NCI-H2029 (cell line): ENCODE data around the gene CELSR2.
"Not testable (repeated sequence)": the region's sequence is repeated elsewhere in the genome, so short reads cannot be mapped to it uniquely, and the experiment has no call there.

ENCODE experiments used
- DNase-seq: peaks from one replicate; lab custom pipeline; 2025; lab: John Stamatoyannopoulos, UW

Gene CELSR2

GRCh38 chr1:109301874-109302273 lies 52.5 kb downstream of the CELSR2 start:
- no peak for DNase-seq

- no peak for DNase-seq
These were observed 55.0 kb downstream of the CELSR2 start for GRCh38 chr1:109304226-109304920.

GRCh38 chr1:109305991-109306390 lies 56.7 kb downstream of the CELSR2 start:
- DNase-seq = not testable (repeated sequence)

- no peak for DNase-seq
These were observed 57.5 kb downstream of the CELSR2 start, which contains the start of gene MYBPHL for GRCh38 chr1:109306832-109307273. Gene MYBPHL (minus strand): TSS chr1:109307011. CDS start chr1:109306991, 20 bp downstream.

GRCh38 chr1:109307274-109308021 lies 58.1 kb downstream of the CELSR2 start:
- DNase-seq = peak; percentile 62

- DNase-seq = no peak
These were observed 60.0 kb downstream of the CELSR2 start for GRCh38 chr1:109309347-109309746.

- DNase-seq = no peak
These were observed 62.9 kb downstream of the CELSR2 start for GRCh38 chr1:109312246-109312645.

- no peak for DNase-seq
These were observed 63.8 kb downstream of the CELSR2 start for GRCh38 chr1:109312978-109313775.

GRCh38 chr1:109314795-109315194 lies 65.5 kb downstream of the CELSR2 start:
- DNase-seq = no peak

GRCh38 chr1:109315288-109315687 lies 65.9 kb downstream of the CELSR2 start:
- DNase-seq = no peak

GRCh38 chr1:109316506-109316905 lies 67.2 kb downstream of the CELSR2 start:
- DNase-seq = no peak

GRCh38 chr1:109319114-109319513 lies 69.8 kb downstream of the CELSR2 start:
- no peak for DNase-seq

- DNase-seq = no peak
These were observed 73.6 kb downstream of the CELSR2 start for GRCh38 chr1:109322974-109323373.
